Spleen (tissue), 11 donors: ENCODE measurements around the gene TAOK3. TPM values are rescaled to one million over a fixed set of nuclear protein-coding genes. Genes with fewer than 3 reads are reported as not detected.
A peak's percentile ranks its signal among the peaks of the same experiment; 100 is the strongest.

Experiments
- DNase-seq: peaks from one replicate; pipeline ENCODE4 v3.0.0-alpha.2; 2020
- H3K27ac ChIP-seq, 8 donors: fragments of 200-600 bp; sonication (generic) in 7 of 8; 1 replicate in 4 of 8; 2 replicates in 4 of 8; pipeline versions ENCODE4 v1.5.0 to v1.8.0; 2016 to 2021; ENCODE audit warnings: inconsistent platforms in 4 of 8, mild to moderate bottlenecking in 4 of 8, moderate library complexity in 1 of 8
- H3K27me3 ChIP-seq, 7 donors: fragments of 200-600 bp; sonication (generic) in 6 of 7; replicated peaks in 1 of 7; 1 replicate in 4 of 7; 2 replicates in 3 of 7; pipeline versions ENCODE4 v1.5.0 to v1.8.0; 2016 to 2021; ENCODE audit warnings: inconsistent platforms in 3 of 7, mild to moderate bottlenecking in 1 of 7
- H3K36me3 ChIP-seq, 6 donors: fragments of 200-600 bp; sonication (generic) in 5 of 6; 1 replicate in 4 of 6; 2 replicates in 2 of 6; pipeline versions ENCODE4 v1.5.0 to v1.8.0; 2016 to 2021; ENCODE audit warnings: inconsistent platforms in 2 of 6
- H3K4me1 ChIP-seq, 6 donors: fragments of 200-600 bp; sonication (generic) in 5 of 6; 1 replicate in 3 of 6; 2 replicates in 3 of 6; pipeline versions ENCODE4 v1.5.0 to v1.8.0; 2016 to 2021; ENCODE audit warnings: inconsistent platforms in 3 of 6
- H3K4me3 ChIP-seq, 8 donors: fragments of 200-600 bp; sonication (generic) in 7 of 8; 1 replicate in 4 of 8; 2 replicates in 4 of 8; pipeline versions ENCODE4 v1.5.0 to v1.8.0; 2016 to 2021; ENCODE audit warnings: inconsistent platforms in 4 of 8, mild to moderate bottlenecking in 4 of 8, moderate library complexity in 2 of 8
- H3K9me3 ChIP-seq, 8 donors: fragments of 200-600 bp; sonication (generic) in 7 of 8; 1 replicate in 4 of 8; 2 replicates in 4 of 8; pipeline versions ENCODE4 v1.5.0 to v1.8.0; 2016 to 2021; ENCODE audit warnings: inconsistent platforms in 4 of 8
- CTCF ChIP-seq, 11 experiments: fragments of 200-600 bp in 7 of 11; fragments of 450-650 bp in 4 of 11; sonication (generic) in 4 of 11; IDR thresholded peaks in 8 of 11; conservative IDR thresholded peaks in 3 of 11; 1 replicate in 7 of 11; 2 replicates in 4 of 11; pipeline versions ENCODE4 v1.4.0 to v1.8.0; 2016 to 2021; ENCODE audit warnings: antibody characterized with exemption in 11 of 11, inconsistent platforms in 4 of 11, mild to moderate bottlenecking in 1 of 11
- POLR2A ChIP-seq, 3 donors: fragments of 450-650 bp; IDR thresholded peaks; one replicate each; pipeline ENCODE4 v1.5.1; 2017; ENCODE audit warnings: antibody characterized with exemption in 3 of 3, mild to moderate bottlenecking in 1 of 3
- POLR2AphosphoS5 ChIP-seq, 3 donors: sonication (generic); formaldehyde crosslinking; IDR thresholded peaks; one replicate each; pipeline ENCODE4 v1.5.1; 2017; ENCODE audit warnings: antibody characterized with exemption in 3 of 3
- WGBS, 5 donors: extraction: QIAGEN DNeasy Blood & Tissue Kit in 3 of 5; methylation state at CpG; one replicate each; pipeline versions ENCODE4 v1.1.5 to v1.1.7; 2013 to 2018; 5-methylcytosine and 5-hydroxymethylcytosine counted together
- intact Hi-C: fragments of 100-400 bp; cut with DNase I; formaldehyde crosslinking; loops from one replicate; pipeline ENCODE4 v1.15.0; 2023; ENCODE audit warnings: low total_unique reads
- polyA plus RNA-seq, 3 donors: library from polyadenylated mRNA; stranded (reverse); fragments of 200-250 nt; gene quantifications; one replicate each; pipeline ENCODE4 v1.2.1, GENCODE V29; 2013
- total RNA-seq, 7 donors: library from RNA; depleted of rRNA in 3 of 7; stranded (reverse); fragments of >200 nt in 3 of 7; fragmentation: NEBNext Ultra II Directional in 4 of 7; extraction: Animal tissue kit (Norgen Biotek cat#: 25700) in 4 of 7; gene quantifications; one replicate each; pipeline versions ENCODE4 v1.1.0 to v1.2.1, GENCODE V29; 2016 to 2021
- donor health status: healthy with polysubstance abuse.
- donor health status: DM: no; HTN: no; CAD: no; lungs with moderate emphysema.
- donor health status: DM: no; HTN: no; CAD: no.
- donor health status: Bipolar disorder and iron deficiency.
- donor health status: healthy.
- donor health status: DM: no; HTN: no; CAD: no.
- donor health status: DM: yes; HTN: yes; CAD: no.

The TAOK3 gene
- total and polyA plus RNA-seq, 10 donors, result 12.7 to 80.8 (median 56.5) TPM

- H3K4me1 ChIP-seq, result peaks cover 0 to 64% (median 12%) of the 10 kb centered on the region in 6 donors
- intact Hi-C loops, result no loop called here
- TF ChIP-seq CTCF (IDR thresholded peaks at IDR 0.05 in 8 of 11, conservative IDR thresholded peaks at IDR 0.05 in 3 of 11), result no peak
- no peak for TF ChIP-seq POLR2AphosphoS5 (IDR thresholded peaks at IDR 0.05)
- no peak for TF ChIP-seq POLR2A (IDR thresholded peaks at IDR 0.05)
- H3K27ac ChIP-seq, result no peak overlapping the region
- H3K36me3 ChIP-seq, result peaks cover 0 to 6% (median 0%) of the 10 kb centered on the region in 6 donors
- no peak for DNase-seq
- WGBS, 5 donors, result 87 to 96% (median 89%) methylated on average over 2 of the region's 2 CpGs
- H3K27me3 ChIP-seq, result no peaks in the 10 kb centered on the region
- H3K4me3 ChIP-seq, result no peak overlapping the region
- H3K9me3 ChIP-seq, result no peaks in the 10 kb centered on the region
Measured at GRCh38 chr12:118336123-118336522, 36.6 kb downstream of the TAOK3 start.

- no peak overlapping the region for H3K4me3 ChIP-seq
- H3K36me3 ChIP-seq, result peaks cover 0 to 6% (median 0%) of the 10 kb centered on the region in 6 donors
- no peaks in the 10 kb centered on the region for H3K9me3 ChIP-seq
- 61 to 81% (median 68%) methylated on average over 4 of the region's 4 CpGs for WGBS, 5 donors
- intact Hi-C loops, result no loop called here
- H3K27ac ChIP-seq, result peak overlapping the region in 1 of 8 donors; percentile 15
- H3K4me1 ChIP-seq, result peaks cover 2 to 66% (median 22%) of the 10 kb centered on the region in 6 donors
- no peak for TF ChIP-seq CTCF (IDR thresholded peaks at IDR 0.05 in 8 of 11, conservative IDR thresholded peaks at IDR 0.05 in 3 of 11)
- TF ChIP-seq POLR2AphosphoS5 (IDR thresholded peaks at IDR 0.05), result no peak
- DNase-seq, result no peak
- H3K27me3 ChIP-seq, result no peaks in the 10 kb centered on the region
Measured at GRCh38 chr12:118334939-118335567, 37.7 kb downstream of the TAOK3 start.

GRCh38 chr12:118334241-118334640 lies 38.5 kb downstream of the TAOK3 start:
- no peak overlapping the region for H3K27ac ChIP-seq
- WGBS, 5 donors, result 95 to 98% (median 97%) methylated on average over 3 of the region's 3 CpGs
- intact Hi-C loops, result no loop called here
- no peaks in the 10 kb centered on the region for H3K27me3 ChIP-seq
- no peaks in the 10 kb centered on the region for H3K9me3 ChIP-seq
- peaks cover 6 to 73% (median 30%) of the 10 kb centered on the region in 6 donors for H3K4me1 ChIP-seq
- no peak overlapping the region for H3K4me3 ChIP-seq
- DNase-seq, result no peak
- peaks cover 0 to 6% (median 0%) of the 10 kb centered on the region in 6 donors for H3K36me3 ChIP-seq
- TF ChIP-seq CTCF (IDR thresholded peaks at IDR 0.05 in 8 of 11, conservative IDR thresholded peaks at IDR 0.05 in 3 of 11) (no peak), POLR2AphosphoS5 (IDR thresholded peaks at IDR 0.05) (no peak), POLR2A (IDR thresholded peaks at IDR 0.05) (no peak)

- Histone ChIP-seq H3K4me1 (peaks cover 9 to 79% (median 43%) of the 10 kb centered on the region in 6 donors), H3K9me3 (no peaks in the 10 kb centered on the region), H3K27ac (peak overlapping the region in 2 of 8 donors; percentile 18 to 39), H3K27me3 (no peaks in the 10 kb centered on the region), H3K36me3 (peaks cover 0 to 6% (median 0%) of the 10 kb centered on the region in 6 donors), H3K4me3 (no peak overlapping the region)
- WGBS, 5 donors, result 43 to 78% (median 63%) methylated on average over 4 of the region's 4 CpGs
- TF ChIP-seq POLR2A (IDR thresholded peaks at IDR 0.05) (no peak), CTCF (IDR thresholded peaks at IDR 0.05 in 8 of 11, conservative IDR thresholded peaks at IDR 0.05 in 3 of 11) (no peak), POLR2AphosphoS5 (IDR thresholded peaks at IDR 0.05) (no peak)
- intact Hi-C loops, result no loop called here
- DNase-seq, result no peak
Measured at GRCh38 chr12:118332511-118332910, 40.2 kb downstream of the TAOK3 start.
